PC-9 (cell line): ENCODE measurements around the gene CPSF4.

ENCODE experiments used
- CTCF ChIP-seq: fragments of 200-600 bp; sonication (generic); conservative IDR thresholded peaks from 2 replicates; pipeline ENCODE4 v1.6.1; 2017; ENCODE audit warnings: mixed run types, antibody characterized with exemption, mild to moderate bottlenecking, moderate library complexity
- EZH2 ChIP-seq: fragments of 200-600 bp; sonication (generic); IDR thresholded peaks from 2 replicates; pipeline ENCODE4 v1.8.0; 2017; ENCODE audit warnings: antibody characterized with exemption, low read depth

- TF ChIP-seq CTCF (no peak), EZH2 (no peak)
Observed at GRCh38 chr7:99410635-99411034, 28.1 kb upstream of the CPSF4 start.
